HEK293 (cell line): Measurements from ENCODE around the gene RNASEH2C.

Experiments used
- ZBTB7A ChIP-seq: fragments of 450-650 bp; formaldehyde crosslinking; IDR thresholded peaks from 2 replicates; pipeline ENCODE4 v1.5.1; 2016; ENCODE audit warnings: low read depth, missing biosample characterization, missing genetic modification characterization
- TF ChIP-seq, protein P1 (sequence below): fragments of 450-650 bp; formaldehyde crosslinking; IDR thresholded peaks from 2 replicates; pipeline ENCODE4 v1.5.1; 2016; ENCODE audit warnings: missing biosample characterization, missing genetic modification characterization

GRCh38 chr11:65696802-65697552 is 23.6 kb downstream of the RNASEH2C start:
- TF ChIP-seq, protein P1, sequence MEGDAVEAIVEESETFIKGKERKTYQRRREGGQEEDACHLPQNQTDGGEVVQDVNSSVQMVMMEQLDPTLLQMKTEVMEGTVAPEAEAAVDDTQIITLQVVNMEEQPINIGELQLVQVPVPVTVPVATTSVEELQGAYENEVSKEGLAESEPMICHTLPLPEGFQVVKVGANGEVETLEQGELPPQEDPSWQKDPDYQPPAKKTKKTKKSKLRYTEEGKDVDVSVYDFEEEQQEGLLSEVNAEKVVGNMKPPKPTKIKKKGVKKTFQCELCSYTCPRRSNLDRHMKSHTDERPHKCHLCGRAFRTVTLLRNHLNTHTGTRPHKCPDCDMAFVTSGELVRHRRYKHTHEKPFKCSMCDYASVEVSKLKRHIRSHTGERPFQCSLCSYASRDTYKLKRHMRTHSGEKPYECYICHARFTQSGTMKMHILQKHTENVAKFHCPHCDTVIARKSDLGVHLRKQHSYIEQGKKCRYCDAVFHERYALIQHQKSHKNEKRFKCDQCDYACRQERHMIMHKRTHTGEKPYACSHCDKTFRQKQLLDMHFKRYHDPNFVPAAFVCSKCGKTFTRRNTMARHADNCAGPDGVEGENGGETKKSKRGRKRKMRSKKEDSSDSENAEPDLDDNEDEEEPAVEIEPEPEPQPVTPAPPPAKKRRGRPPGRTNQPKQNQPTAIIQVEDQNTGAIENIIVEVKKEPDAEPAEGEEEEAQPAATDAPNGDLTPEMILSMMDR: no peak
- TF ChIP-seq ZBTB7A (tag by site-specific recombination): no peak
